ENCODE results near the gene PRCC. TPM values are rescaled to one million over a fixed set of nuclear protein-coding genes. Genes with fewer than 3 reads are reported as not detected.

PRCC gene
- 57.0 to 61.7 TPM (median 60.9 TPM) in 3 replicates for total RNA-seq
- long read RNA-seq, transcript PRCC-201 (7 exons, 2,105 nt): major isoform, 109 of 120 reads
- long read RNA-seq, partial matches to known transcripts: 6 of 120 reads
- long read RNA-seq, other reads (novel, unspliced or antisense): 5 of 120 reads

GRCh38 chr1:156767101-156767878, at the start of gene PRCC:
Gene PRCC, plus strand, starts transcription at chr1:156767535. Its CDS starts 237 bp downstream, at chr1:156767772.
- peak; percentile 98 for DNase-seq (ENCODE audit: low spot score)
- Mint-ChIP-seq H3K4me3 (ENCODE audit: unreplicated experiment) (no peak within 1 kb of the TSS), H3K27me3 (ENCODE audit: low read depth) (no peaks in the 10 kb centered on the region), H3K27ac (ENCODE audit: unreplicated experiment) (no peak within 1 kb of the TSS), H3K36me3 (ENCODE audit: low read depth) (peaks cover 6% of the 10 kb centered on the region), H3K4me1 (ENCODE audit: low read depth) (peaks cover 34% of the 10 kb centered on the region), H3K9me3 (ENCODE audit: low read depth) (no peaks in the 10 kb centered on the region)
- TF ChIP-seq CTCF (IDR thresholded peaks at IDR 0.05): peak; percentile 42

- Mint-ChIP-seq H3K36me3 (ENCODE audit: low read depth) (peaks cover 24% of the 10 kb centered on the region), H3K4me3 (ENCODE audit: unreplicated experiment) (no peak overlapping the region), H3K9me3 (ENCODE audit: low read depth) (no peaks in the 10 kb centered on the region), H3K27ac (ENCODE audit: unreplicated experiment) (no peak overlapping the region), H3K27me3 (ENCODE audit: low read depth) (no peaks in the 10 kb centered on the region), H3K4me1 (ENCODE audit: low read depth) (peaks cover 5% of the 10 kb centered on the region)
- no peak for DNase-seq (ENCODE audit: low spot score)
- TF ChIP-seq CTCF (IDR thresholded peaks at IDR 0.05): no peak
These were observed 46.2 kb upstream of the PRCC start for GRCh38 chr1:156721131-156721530.

DNA sequence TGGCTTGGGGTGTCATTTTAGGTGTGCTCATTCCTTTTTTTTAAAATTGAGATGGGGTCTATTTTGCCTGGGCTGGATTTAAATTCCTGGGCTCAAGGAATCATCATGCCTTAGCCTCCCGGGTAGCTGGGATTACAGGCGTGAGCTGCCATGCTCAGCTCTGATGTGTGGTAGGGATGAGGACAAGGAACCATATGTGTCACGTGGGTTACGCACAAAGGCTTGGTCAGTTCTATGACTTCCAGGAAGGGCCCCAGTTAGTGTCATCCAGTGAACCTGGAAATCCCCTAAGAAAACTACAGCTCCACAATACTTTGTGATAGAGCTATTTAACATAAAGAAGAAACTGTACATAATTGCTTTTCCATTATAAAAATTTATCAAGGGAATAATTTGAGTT, 45.8 kb upstream of the PRCC start:
- H3K4me3 Mint-ChIP-seq (ENCODE audit: unreplicated experiment): no peak overlapping the region
- H3K27me3 Mint-ChIP-seq (ENCODE audit: low read depth): no peaks in the 10 kb centered on the region
- TF ChIP-seq CTCF (IDR thresholded peaks at IDR 0.05): no peak
- DNase-seq (ENCODE audit: low spot score): no peak
- H3K9me3 Mint-ChIP-seq (ENCODE audit: low read depth): no peaks in the 10 kb centered on the region
- H3K36me3 Mint-ChIP-seq (ENCODE audit: low read depth): peaks cover 24% of the 10 kb centered on the region
- peaks cover 5% of the 10 kb centered on the region for H3K4me1 Mint-ChIP-seq (ENCODE audit: low read depth)
- H3K27ac Mint-ChIP-seq (ENCODE audit: unreplicated experiment): no peak overlapping the region

- H3K27ac Mint-ChIP-seq (ENCODE audit: unreplicated experiment): no peak overlapping the region
- TF ChIP-seq CTCF (IDR thresholded peaks at IDR 0.05): peak; percentile 93
- peaks cover 19% of the 10 kb centered on the region for H3K36me3 Mint-ChIP-seq (ENCODE audit: low read depth)
These were observed 41.6 kb upstream of the PRCC start for GRCh38 chr1:156725683-156726280.

DNA sequence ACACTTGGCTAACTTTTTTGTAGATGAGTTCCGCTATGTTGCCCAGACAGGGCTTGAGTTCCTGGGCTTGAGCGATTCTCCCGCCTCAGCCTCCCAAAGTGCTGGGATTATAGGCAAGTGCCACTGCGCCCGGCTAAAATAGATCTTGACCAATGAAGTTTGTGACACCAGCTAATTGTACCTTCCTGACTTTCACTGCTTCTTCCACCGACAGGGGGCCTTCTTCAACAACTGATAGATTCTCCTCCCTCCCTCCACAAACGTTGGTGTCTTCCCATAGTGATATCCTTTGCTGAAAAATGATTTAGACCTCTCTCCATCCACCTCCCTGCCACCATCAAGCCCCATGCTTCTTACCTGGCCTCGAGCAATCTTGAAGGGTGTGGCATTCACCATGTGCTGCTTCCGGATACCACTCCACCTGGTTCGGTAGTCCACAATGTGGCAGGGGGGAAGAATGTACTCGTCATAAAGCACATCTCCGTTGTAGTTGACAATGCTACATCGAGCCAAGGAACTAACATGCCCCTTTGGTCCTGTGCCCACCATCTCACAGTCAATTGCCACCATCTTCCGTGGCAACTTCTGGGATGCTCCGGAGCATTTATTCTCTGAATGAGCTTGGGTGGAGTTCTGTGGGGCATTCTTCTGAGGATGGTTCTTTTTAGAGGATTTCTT, 40.6 kb upstream of the PRCC start:
- peak; percentile 78 for TF ChIP-seq CTCF (IDR thresholded peaks at IDR 0.05)
- Mint-ChIP-seq H3K36me3 (ENCODE audit: low read depth) (peaks cover 16% of the 10 kb centered on the region), H3K27ac (ENCODE audit: unreplicated experiment) (no peak overlapping the region), H3K9me3 (ENCODE audit: low read depth) (no peaks in the 10 kb centered on the region), H3K4me3 (ENCODE audit: unreplicated experiment) (no peak overlapping the region), H3K27me3 (ENCODE audit: low read depth) (no peaks in the 10 kb centered on the region), H3K4me1 (ENCODE audit: low read depth) (peaks cover 15% of the 10 kb centered on the region)
- DNase-seq (ENCODE audit: low spot score): no peak

More at GRCh38 chr1:156725683-156726280, 41.6 kb upstream of the PRCC start:
- no peak for DNase-seq (ENCODE audit: low spot score)
- Mint-ChIP-seq H3K4me3 (ENCODE audit: unreplicated experiment) (no peak overlapping the region), H3K27me3 (ENCODE audit: low read depth) (no peaks in the 10 kb centered on the region), H3K4me1 (ENCODE audit: low read depth) (peaks cover 15% of the 10 kb centered on the region), H3K9me3 (ENCODE audit: low read depth) (no peaks in the 10 kb centered on the region)
